ENCODE results near the gene CTXN1. TPM values are rescaled to one million over a fixed set of nuclear protein-coding genes. Genes with fewer than 3 reads are reported as not detected.
"Not testable (repeated sequence)": the region's sequence is repeated elsewhere in the genome, so short reads cannot be mapped to it uniquely, and the experiment has no call there.

Gene CTXN1
- total RNA-seq, 1 experiment from 2014 or later = 27.3 TPM

- in situ Hi-C loops (cut with HindIII; ENCODE audit: low sequenced_read_pairs) = no loop called here
- no peak for DNase-seq (ENCODE audit: low spot score)
Measured at GRCh38 chr19:7905859-7906258, 20.1 kb downstream of the CTXN1 start.

GRCh38 chr19:7905268-7905667 lies 20.7 kb downstream of the CTXN1 start:
- DNase-seq (ENCODE audit: low spot score) = no peak
- in situ Hi-C loops (cut with HindIII; ENCODE audit: low sequenced_read_pairs) = no loop called here

GRCh38 chr19:7904074-7905020 lies 21.6 kb downstream of the CTXN1 start:
- in situ Hi-C loops (cut with HindIII; ENCODE audit: low sequenced_read_pairs) = no loop called here
- no peak for DNase-seq (ENCODE audit: low spot score)

DNA sequence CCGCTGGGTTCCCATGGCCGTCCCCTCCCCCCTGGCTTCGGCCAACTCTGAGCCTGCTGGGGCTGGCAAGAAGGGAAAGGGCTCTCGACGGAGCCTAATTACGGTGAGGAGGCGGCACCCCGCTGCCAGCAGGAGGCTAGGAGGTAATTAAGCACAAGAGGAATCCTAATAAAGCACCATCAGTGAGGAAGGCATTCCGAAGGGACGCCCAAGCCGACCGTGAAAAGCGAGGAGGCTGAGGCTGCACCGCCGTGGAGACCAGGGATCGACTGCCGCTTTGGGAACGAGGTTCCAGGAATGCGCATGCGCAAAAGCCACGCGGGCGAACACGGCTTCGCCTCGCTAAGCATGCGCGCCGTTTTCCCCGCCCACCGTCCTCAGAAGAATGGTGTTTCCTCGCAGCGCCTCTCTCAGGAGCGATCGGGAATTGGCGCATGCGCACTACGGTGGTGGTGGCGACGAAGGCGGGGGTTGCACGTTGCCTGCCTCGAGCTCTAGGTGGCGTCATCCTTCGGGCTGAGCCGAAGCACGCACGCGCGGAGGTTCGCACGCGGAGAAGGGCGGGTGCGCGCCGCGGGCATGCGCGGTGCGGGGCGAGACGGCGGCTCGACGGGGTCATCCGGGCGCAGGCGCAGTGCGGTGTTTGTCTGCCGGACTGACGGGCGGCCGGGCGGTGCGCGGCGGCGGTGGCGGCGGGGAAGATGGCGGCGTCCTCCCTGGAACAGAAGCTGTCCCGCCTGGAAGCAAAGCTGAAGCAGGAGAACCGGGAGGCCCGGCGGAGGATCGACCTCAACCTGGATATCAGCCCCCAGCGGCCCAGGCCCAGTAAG lies 22.5 kb downstream of the CTXN1 start, which contains the start of gene MAP2K7:
Gene MAP2K7 (plus strand): TSS at position 634 of the 830 bp plus-strand sequence. CDS start 68 bp downstream, at position 702.
- in situ Hi-C loops (cut with HindIII; ENCODE audit: low sequenced_read_pairs) = no loop called here

GRCh38 chr19:7902796-7903243 lies 23.1 kb downstream of the CTXN1 start:
- in situ Hi-C loops (cut with HindIII; ENCODE audit: low sequenced_read_pairs) = no loop called here
- DNase-seq (ENCODE audit: low spot score) = no peak

More for the DNA sequence above, 22.5 kb downstream of the CTXN1 start, which contains the start of gene MAP2K7:
- peak; percentile 98 for DNase-seq (ENCODE audit: low spot score)

DNA sequence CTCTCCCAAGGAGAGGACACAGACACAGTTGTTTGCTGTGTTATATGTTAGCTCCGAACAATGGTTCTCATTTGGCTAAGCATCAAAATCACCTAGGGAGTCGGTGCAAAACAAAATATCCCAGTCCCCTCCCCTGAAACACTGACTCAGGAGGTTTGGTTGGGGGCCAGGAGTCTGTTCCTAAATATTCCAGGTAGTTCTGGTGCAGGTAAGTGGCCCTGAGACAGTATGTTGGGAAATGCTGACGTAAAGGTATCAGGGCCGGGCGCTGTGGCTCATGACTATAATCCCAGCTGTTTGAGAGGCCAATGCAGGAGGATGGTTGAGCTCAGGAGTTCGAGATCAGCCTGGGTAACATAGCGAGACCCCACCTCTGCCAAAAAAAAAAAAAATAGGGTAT lies 24.6 kb downstream of the CTXN1 start:
- in situ Hi-C loops (cut with HindIII; ENCODE audit: low sequenced_read_pairs) = no loop called here
- DNase-seq (ENCODE audit: low spot score) = no peak

DNA sequence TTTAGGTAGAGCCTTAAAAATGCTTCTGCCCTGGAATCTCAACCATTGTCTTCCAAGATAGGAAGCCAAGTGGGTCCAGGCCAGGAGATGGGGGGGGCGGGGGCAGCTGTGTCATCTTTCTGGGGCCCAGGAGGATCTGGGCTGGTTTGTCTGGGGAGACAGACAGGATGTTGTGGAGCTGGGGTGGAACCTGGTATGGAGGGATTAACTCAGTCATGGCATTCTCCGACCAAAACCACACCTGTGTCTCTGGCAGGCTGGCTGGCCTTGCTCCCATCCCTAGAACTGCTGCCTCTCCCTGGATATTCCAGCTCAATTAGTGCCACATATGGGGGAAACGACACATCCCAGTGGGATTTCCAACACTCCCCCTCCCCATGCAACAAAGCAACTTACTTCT lies 25.0 kb downstream of the CTXN1 start:
- DNase-seq (ENCODE audit: low spot score) = no peak

GRCh38 chr19:7900401-7900870 lies 25.5 kb downstream of the CTXN1 start:
- DNase-seq (ENCODE audit: low spot score) = no peak
- in situ Hi-C loops (cut with HindIII; ENCODE audit: low sequenced_read_pairs) = no loop called here

More for the DNA sequence above, 25.0 kb downstream of the CTXN1 start:
- in situ Hi-C loops (cut with HindIII; ENCODE audit: low sequenced_read_pairs) = no loop called here

GRCh38 chr19:7899751-7900378 lies 26.1 kb downstream of the CTXN1 start:
- in situ Hi-C loops (cut with HindIII; ENCODE audit: low sequenced_read_pairs) = no loop called here
- no peak for DNase-seq (ENCODE audit: low spot score)

DNA sequence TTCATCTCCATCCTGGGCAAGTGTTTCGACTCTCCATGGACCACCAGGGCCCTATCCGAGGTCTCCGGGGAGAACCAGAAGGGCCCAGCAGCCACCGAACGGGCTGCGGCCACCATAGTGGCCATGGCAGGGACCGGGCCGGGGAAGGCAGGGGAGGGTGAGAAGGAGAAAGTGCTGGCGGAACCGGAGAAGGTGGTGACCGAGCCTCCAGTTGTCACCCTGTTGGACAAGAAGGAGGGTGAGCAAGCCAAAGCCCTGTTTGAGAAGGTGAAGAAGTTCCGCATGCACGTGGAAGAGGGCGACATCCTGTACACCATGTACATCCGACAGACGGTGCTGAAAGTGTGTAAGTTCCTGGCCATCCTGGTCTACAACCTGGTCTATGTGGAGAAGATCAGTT lies 27.0 kb downstream of the CTXN1 start:
- in situ Hi-C loops (cut with HindIII; ENCODE audit: low sequenced_read_pairs) = no loop called here
- DNase-seq (ENCODE audit: low spot score) = no peak

DNA sequence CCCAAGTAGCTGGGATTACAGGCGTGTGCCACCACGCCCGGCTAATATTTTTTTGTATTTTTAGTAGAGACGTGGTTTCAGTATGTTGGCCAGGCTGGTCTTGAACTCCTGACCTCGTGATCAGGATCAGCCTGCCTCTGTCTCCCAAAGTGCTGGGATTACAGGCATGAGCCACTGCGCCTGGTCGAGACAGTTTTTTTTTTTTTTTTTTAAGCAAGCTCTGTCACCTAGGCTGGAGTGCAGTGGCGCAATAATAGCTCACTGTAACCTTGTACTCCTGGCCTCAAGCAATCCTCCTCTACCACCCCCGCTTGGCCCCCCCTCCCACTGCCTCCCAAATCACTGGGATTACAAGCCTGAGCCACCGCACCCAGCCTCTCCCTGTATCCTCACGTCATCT lies 28.6 kb downstream of the CTXN1 start:
- DNase-seq (ENCODE audit: low spot score) = no peak
- in situ Hi-C loops (cut with HindIII; ENCODE audit: low sequenced_read_pairs) = no loop called here

GRCh38 chr19:7895565-7895964 lies 30.4 kb downstream of the CTXN1 start:
- no peak for DNase-seq (ENCODE audit: low spot score)
- in situ Hi-C loops (cut with HindIII; ENCODE audit: low sequenced_read_pairs) = no loop called here

- DNase-seq (ENCODE audit: low spot score) = no peak
- in situ Hi-C loops (cut with HindIII; ENCODE audit: low sequenced_read_pairs) = no loop called here
Measured at GRCh38 chr19:7894612-7895309, 31.2 kb downstream of the CTXN1 start.

- in situ Hi-C loops (cut with HindIII; ENCODE audit: low sequenced_read_pairs); DNase-seq (ENCODE audit: low spot score): not testable (repeated sequence)
Measured at GRCh38 chr19:7893362-7894101, 32.4 kb downstream of the CTXN1 start.

GRCh38 chr19:7888826-7889217 lies 37.1 kb downstream of the CTXN1 start:
- no peak for DNase-seq (ENCODE audit: low spot score)
- in situ Hi-C loops (cut with HindIII; ENCODE audit: low sequenced_read_pairs) = no loop called here

- in situ Hi-C loops (cut with HindIII; ENCODE audit: low sequenced_read_pairs) = no loop called here
- DNase-seq (ENCODE audit: low spot score) = no peak
Measured at GRCh38 chr19:7888145-7888825, 37.6 kb downstream of the CTXN1 start, which contains the start of gene LRRC8E. Gene LRRC8E, plus strand, starts transcription at chr19:7888510. Its CDS starts 7,094 bp downstream, at chr19:7895604.

- DNase-seq (ENCODE audit: low spot score) = no peak
- in situ Hi-C loops (cut with HindIII; ENCODE audit: low sequenced_read_pairs) = no loop called here
Measured at GRCh38 chr19:7887408-7888144, 38.4 kb downstream of the CTXN1 start.
